HL-60/S4 treated with phorbol 12-myristate 13-acetate at 8.2 ng/mL for 4 days and 3 days (cell line): ENCODE results near the gene UBA6.
"Not testable (repeated sequence)": the region's sequence is repeated elsewhere in the genome, so short reads cannot be mapped to it uniquely, and the experiment has no call there.

Experiments
- in situ Hi-C: fragments of 300-500 bp; cut with MboI; formaldehyde crosslinking; loops from 2 replicates; pipeline ENCODE4 v1.15.0; 2022; ENCODE audit warnings: low sequenced_read_pairs

Gene UBA6

DNA sequence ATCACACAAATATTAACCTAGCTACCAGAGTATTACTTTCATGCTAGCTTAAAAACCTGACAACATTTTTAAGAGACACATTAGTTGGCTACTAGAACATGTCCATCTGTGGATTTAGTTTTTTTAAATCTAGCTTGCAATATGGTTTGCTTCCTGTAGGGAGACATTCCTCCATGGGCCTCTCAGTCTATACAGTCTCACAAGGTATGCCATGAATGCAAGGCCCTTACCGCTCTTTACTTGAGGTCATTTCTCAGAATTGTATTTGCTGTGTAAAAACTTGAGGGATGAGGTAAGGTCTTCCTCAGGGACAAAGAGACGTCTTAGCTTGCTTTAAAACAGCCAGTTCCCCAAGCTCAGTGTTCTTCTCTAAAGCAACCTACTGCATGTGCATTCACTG lies 26.9 kb downstream of the UBA6 start:
- in situ Hi-C loops, result no loop called here

- in situ Hi-C loops, result no loop called here
Measured at GRCh38 chr4:67668315-67668714, 32.6 kb downstream of the UBA6 start.

DNA sequence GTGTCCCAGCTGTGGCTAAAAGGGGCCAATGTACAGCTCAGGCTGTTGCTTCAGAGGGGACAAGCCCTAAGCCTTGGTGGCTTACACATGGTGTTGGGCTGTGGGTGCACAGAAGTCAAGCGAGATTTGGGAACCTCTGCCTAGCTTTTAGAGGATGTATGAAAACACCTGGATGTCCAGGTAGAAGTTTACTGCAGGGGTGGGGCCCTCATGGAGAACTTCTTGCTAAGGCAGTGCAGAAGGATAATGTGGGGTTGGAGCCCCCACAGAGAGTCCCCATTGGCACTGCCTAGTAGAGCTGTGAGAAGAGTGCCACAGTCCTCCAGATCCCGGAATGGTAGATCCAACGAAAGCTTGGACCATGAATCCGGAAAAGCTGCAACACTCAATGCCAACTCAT lies 40.5 kb downstream of the UBA6 start:
- in situ Hi-C loops, result no loop called here

DNA sequence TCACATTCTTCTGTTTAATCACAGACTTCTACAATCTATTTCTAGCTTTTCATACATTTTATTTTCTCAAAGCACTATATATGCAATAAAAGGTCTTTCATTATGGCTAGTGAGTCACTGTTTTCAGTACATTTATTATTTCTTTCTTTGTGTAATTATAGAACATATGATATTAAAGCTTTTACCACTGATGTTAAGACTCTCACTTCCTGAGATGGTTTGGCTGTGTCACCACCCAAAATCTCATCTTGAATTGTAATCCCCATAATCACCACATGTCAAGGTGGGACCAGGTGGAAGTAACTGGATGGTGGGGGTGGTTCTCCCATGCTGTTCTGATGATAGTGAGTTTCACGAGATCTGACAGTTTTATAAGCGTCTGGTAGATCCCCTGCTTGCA lies 41.9 kb downstream of the UBA6 start:
- in situ Hi-C loops, result no loop called here

DNA sequence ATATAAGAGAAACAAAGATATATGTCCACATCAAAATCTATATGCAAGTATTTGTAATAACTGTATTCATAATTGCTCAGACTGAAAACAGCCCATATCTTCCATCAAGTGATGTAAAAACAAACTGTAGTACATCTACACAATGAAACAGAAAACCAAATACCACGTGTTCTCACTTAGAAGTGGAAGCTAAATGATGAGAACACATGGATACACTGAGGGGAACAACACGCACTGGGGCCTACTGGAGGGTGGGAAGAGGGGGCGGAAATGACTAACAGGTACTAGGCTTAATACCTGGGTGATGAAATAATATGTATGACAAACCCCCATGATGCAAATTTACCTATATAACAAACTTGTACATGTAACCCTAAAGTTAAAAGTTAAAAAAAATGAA lies 42.7 kb downstream of the UBA6 start:
- in situ Hi-C loops, result no loop called here

DNA sequence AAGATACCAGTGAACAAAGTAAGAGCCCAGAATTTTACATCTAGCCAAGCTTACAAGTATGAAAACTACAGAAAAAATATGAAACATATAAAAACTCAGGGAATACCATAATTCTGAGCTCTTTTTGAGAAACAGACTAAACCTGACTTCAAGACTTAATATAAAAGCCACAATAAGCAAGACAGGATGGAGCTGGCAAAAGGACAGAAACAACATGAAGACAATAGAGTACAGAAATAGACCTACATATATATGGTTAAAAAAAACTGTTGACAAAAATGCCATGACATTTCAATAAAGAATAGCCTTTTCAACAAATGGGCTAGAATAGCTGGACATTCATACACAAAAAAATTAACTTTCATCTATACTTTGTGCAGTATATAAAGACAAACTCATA lies 49.4 kb downstream of the UBA6 start:
- in situ Hi-C loops, result no loop called here

- in situ Hi-C loops, result no loop called here
Measured at GRCh38 chr4:67638136-67638535, 62.8 kb downstream of the UBA6 start.

GRCh38 chr4:67636978-67637377 lies 64.0 kb downstream of the UBA6 start:
- in situ Hi-C loops, result not testable (repeated sequence)

GRCh38 chr4:67635331-67635730 lies 65.6 kb downstream of the UBA6 start:
- in situ Hi-C loops, result no loop called here

DNA sequence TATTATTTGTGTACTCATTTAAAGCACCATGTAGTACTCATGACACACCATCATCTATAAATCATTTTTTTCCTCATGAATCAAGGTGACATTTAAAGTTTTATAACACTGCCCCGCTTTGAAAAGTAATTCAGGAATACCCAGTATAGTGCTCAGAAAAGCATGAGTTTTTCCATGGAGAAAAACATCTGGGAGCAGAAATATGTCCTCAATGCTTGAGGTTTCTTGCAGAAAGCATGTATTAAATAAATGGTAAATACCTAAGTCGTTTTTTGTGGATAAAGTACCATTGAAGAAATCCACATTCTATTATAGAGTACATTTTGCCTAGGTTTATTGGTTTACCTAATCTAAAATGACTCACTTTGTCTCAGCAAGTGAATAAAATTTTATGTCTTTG lies 66.2 kb downstream of the UBA6 start:
- in situ Hi-C loops, result no loop called here

- in situ Hi-C loops, result no loop called here
Measured at GRCh38 chr4:67632492-67632891, 68.5 kb downstream of the UBA6 start.

DNA sequence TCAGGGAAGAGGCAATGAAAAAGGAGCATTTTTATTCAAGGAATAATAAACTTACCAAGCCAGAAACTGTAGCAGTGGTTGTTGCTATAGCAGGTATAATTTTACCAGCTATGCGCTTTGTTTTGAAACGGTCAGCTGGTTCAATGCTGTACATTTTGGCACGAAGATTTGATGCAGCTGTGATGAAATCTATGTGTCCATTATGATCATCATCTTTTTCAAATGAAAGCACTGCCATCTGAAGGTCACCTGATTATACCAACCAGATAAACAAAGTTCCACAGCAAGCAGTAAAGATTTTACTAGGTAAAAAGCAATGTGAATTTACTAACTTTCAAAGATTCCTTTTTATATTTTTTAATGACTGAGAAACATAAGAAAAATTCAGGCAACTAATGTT lies 76.0 kb downstream of the UBA6 start:
- in situ Hi-C loops, result no loop called here

GRCh38 chr4:67616478-67616877 lies 84.5 kb downstream of the UBA6 start:
- in situ Hi-C loops, result no loop called here

GRCh38 chr4:67615119-67615518 lies 85.8 kb downstream of the UBA6 start:
- in situ Hi-C loops, result no loop called here

DNA sequence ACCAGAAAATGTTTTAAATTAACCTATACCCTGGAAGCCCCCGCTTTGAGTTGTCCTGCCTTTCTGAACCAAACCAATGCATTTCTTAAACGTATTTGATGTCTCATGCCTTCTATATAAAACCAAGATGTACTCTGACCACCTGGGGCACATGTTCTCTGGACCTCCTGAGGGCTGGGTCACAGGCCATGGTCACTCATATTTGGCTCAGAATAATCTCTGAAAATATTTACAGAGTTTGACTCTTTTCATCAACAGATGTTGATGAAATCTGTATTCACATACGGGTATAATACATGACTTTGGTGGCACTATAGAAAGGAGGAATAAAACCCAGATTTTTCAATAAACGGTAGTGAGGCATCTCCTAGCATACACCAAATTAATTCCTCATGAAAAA lies 86.8 kb downstream of the UBA6 start:
- in situ Hi-C loops, result no loop called here

DNA sequence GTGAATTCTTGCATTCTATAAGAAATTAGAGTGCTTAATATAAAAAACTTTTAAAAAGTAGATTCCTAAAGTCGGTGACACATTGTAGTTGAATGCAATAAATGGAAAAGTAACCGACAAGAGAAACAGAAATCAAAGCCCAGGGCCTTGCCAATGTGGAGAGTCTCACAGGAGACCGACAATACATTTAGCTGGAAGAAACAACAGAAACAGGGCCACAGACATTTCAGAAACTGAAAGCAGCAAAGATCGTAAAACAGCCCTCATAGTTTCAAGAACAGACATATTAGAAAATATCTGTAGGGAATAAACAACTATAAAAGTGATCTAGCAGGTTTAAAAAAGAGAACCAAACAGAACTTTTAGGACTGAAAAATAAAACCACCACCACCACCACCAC lies 92.9 kb downstream of the UBA6 start:
- in situ Hi-C loops, result no loop called here

- in situ Hi-C loops, result no loop called here
Measured at GRCh38 chr4:67604749-67605148, 96.2 kb downstream of the UBA6 start.

DNA sequence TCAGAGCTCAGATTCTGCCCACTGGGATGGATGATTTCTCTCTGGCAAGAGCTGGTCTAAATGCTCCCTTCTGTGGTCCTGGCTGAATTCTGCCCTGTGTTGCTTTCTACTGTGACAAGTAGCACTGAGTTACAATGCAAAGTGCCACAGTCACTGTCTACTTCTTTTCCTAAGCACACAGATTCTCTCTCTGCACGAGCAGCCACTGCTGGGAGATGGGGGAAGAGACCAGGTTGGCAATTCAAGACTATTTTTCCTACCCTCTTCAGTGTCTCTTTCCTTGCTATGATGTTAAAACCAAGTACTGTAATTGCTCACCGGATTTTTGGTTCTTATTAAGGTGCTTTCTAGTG lies 97.0 kb downstream of the UBA6 start:
- in situ Hi-C loops, result no loop called here

DNA sequence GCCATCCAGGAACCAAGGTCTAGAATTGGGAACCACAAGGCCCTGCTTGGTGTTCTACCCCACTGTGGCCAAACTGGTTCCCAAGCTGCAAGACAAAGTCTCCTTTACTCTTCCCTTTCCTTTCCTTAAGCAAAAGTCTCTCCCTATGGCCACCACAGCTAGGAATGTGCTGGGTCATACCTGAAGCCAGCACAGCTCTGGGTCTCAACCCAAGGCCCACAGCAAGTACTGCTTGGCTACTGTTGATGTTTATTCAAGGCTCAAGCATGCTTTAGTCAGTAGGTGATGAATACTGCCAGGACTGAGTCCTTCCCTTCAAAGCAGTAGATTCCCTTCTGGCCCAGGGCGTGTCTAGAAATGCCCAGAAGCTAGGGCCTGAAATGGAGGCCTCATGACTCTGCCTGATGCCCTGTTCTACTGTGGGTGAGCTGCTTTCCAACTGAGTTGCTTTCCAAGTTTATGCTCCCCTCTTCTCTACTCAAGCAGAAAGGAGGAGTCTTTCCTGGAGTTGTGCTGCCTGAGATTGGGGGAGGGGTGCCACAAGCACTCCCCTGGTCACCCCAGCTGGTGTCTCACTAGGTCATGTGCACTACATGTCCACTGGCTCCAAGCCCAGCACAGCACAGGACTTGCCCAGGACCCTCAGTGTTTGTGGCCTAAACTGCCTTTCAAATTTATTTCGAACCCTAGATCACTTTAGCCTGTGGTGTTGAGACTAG lies 97.5 kb downstream of the UBA6 start:
- in situ Hi-C loops, result no loop called here

DNA sequence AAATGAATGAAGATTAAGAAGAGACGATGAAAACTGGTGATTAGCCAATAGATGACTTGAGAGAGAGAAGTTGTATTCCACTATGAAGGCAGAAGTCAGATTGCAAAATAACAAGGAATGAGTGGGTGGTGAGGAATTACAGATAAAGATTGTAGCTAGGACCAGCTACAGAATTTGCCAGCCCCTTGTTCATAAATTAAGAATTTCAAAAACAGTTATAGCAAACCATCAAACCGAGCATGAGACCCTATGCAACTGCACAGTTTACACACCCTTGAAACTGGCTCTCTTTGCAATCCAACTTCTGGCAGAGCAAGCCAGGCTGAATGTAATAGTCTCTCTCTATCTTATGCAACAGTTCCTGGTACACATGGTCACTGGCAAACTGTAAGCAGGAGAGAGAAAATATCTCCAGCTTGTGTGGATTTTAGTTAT lies 107.2 kb downstream of the UBA6 start:
- in situ Hi-C loops, result no loop called here

GRCh38 chr4:67587156-67587555 lies 113.8 kb downstream of the UBA6 start:
- in situ Hi-C loops, result no loop called here

DNA sequence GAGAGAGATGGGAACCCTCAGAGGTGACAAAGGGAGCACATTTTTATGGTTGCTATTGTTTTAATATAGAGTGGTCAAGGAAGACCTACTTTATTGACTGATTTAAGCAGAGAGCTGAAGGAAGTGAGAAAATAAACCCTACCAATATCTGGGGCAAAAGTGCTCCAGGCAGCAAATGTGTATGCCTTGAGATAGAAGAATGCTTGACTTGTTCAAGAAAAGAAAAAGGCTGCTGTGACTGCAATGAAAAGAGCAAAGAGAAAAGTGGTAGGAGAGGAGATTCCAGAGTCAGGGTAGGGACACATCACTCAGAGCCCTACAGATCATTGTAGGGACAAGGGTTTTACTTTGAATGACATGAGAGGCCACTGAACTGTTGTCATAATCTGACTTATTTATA lies 116.5 kb downstream of the UBA6 start:
- in situ Hi-C loops, result no loop called here

DNA sequence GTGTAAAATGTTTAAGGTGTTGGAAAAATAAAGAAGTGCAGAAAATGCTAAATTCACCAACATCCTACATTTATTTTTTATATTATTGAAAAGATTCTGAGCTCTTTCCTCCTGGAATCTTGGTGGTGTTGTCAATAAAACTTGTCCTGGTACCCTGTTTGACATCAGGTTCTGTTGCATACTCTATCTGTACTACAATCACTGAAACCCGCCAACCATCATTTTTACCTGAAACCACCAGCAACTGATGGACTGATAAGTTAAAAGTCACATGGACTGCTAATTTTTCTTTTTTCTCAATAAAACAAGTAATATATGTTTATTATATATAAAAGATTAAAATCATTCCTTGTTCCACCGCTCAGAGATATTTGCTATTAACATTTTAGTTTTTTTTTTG lies 119.0 kb downstream of the UBA6 start:
- in situ Hi-C loops, result no loop called here
